ENCODE results near the gene DNAJB12. TPM values are rescaled to one million over a fixed set of nuclear protein-coding genes. Genes with fewer than 3 reads are reported as not detected.
A peak's percentile ranks its signal among the peaks of the same experiment; 100 is the strongest.

Gene DNAJB12
- total RNA-seq, 2 experiments from 2014 or later: 25.2 to 25.6 TPM

DNA sequence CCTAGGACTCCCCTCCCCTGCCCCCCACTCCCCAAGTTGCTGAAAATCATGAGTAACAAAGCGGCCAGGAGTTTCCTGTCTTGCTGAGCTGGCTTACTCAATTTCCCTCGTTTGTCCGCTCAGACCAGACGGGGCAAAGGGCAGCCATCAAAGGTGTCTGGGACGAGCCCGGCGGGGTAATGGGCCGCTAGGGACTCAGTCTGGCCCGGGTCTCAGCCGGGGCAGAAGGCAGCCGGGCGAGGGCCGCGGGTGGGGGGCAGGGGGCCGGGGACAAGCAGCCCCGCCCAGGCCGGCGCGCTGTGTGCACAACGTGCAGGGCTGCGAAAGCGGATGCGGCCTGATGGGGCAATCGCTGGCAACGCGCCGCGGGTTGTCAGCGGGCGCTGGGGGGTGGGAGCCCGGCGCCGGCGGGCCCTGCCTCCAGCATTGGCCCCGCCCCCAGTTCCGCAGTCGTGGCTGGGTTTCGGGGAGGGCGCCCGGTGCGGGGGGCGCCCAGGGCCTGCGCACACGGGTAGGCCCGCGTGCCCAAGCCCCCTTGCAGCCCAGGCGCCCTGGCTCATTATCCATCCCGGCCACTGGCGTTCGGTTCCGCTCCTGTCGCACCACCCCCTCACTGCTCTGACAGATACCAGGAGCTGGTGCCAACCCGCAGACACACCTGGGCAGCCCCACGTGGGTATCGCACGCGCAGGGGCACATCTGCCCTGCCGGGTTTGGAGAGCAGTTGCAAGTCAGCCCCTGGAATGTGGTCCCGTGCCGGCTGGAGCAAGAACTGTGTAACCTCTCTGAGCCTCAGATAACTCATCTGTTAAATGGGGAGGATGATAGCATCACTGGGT, 35.1 kb downstream of the DNAJB12 start:
- peak; percentile 92 for DNase-seq
- H3K9me3 Mint-ChIP-seq: no peaks in the 10 kb centered on the region

GRCh38 chr10:72318418-72319262, 36.1 kb downstream of the DNAJB12 start:
- no peak for DNase-seq
- Mint-ChIP-seq H3K27me3 (no peaks in the 10 kb centered on the region), H3K9me3 (no peaks in the 10 kb centered on the region), H3K4me3 (peak overlapping the region; percentile 80), H3K4me1 (peaks cover 73% of the 10 kb centered on the region), H3K36me3 (peaks cover 17% of the 10 kb centered on the region), H3K27ac (peak overlapping the region; percentile 93)

More for the DNA sequence above, 35.1 kb downstream of the DNAJB12 start:
- Mint-ChIP-seq H3K4me3 (peak overlapping the region; percentile 86), H3K4me1 (peaks cover 76% of the 10 kb centered on the region), H3K27me3 (no peaks in the 10 kb centered on the region), H3K36me3 (peaks cover 19% of the 10 kb centered on the region), H3K27ac (peak overlapping the region; percentile 100)

DNA sequence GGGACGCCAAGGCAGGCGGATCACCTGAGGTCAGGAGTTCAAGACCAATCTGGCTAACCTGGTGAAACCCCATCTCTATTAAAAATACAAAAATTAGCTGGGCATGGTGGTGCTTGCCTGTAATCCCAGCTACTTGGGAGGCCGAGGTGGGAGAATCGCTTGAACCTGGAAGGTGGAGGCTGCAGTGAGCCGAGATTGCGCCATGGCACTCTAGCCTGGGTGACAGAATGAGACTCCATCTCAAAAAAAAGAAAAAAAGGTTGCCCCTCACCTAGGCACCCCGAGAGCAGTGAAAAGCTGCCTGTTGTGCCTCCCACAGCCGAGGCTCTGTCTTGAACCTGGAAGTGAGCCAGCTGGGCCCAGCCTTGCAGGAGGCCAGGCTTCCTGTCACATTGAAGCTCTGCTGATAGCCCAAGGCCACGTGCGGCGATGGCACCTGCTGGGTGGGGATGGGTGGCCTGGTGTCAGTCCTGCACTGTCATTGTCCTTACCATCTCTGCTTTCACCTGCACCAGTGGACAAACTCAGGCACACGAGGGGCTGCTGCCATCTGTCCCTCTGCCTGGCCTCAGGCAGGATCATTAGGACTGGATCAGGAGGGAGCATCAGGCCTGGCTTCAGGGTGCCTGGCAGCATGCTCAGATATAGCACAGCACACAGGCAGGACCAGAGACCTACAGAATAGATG, 37.8 kb downstream of the DNAJB12 start:
- DNase-seq: peak; percentile 50
- Mint-ChIP-seq H3K36me3 (peaks cover 17% of the 10 kb centered on the region), H3K27ac (peak overlapping the region; percentile 90), H3K9me3 (no peaks in the 10 kb centered on the region), H3K27me3 (no peaks in the 10 kb centered on the region), H3K4me3 (peak overlapping the region; percentile 12), H3K4me1 (peaks cover 60% of the 10 kb centered on the region)

GRCh38 chr10:72316386-72316700, 38.4 kb downstream of the DNAJB12 start:
- H3K27me3 Mint-ChIP-seq: no peaks in the 10 kb centered on the region
- H3K9me3 Mint-ChIP-seq: no peaks in the 10 kb centered on the region
- peak overlapping the region; percentile 90 for H3K27ac Mint-ChIP-seq
- no peak overlapping the region for H3K4me3 Mint-ChIP-seq
- H3K36me3 Mint-ChIP-seq: peaks cover 17% of the 10 kb centered on the region
- DNase-seq: no peak
- peaks cover 58% of the 10 kb centered on the region for H3K4me1 Mint-ChIP-seq

- DNase-seq: no peak
- peaks cover 55% of the 10 kb centered on the region for H3K4me1 Mint-ChIP-seq
- no peak overlapping the region for H3K4me3 Mint-ChIP-seq
- H3K27me3 Mint-ChIP-seq: no peaks in the 10 kb centered on the region
- no peaks in the 10 kb centered on the region for H3K9me3 Mint-ChIP-seq
- H3K27ac Mint-ChIP-seq: peak overlapping the region; percentile 90
- H3K36me3 Mint-ChIP-seq: peaks cover 17% of the 10 kb centered on the region
These were observed 38.9 kb downstream of the DNAJB12 start for GRCh38 chr10:72315611-72316385.

- no peak overlapping the region for H3K4me3 Mint-ChIP-seq
- no peaks in the 10 kb centered on the region for H3K27me3 Mint-ChIP-seq
- H3K27ac Mint-ChIP-seq: no peak overlapping the region
- H3K36me3 Mint-ChIP-seq: peaks cover 15% of the 10 kb centered on the region
- no peak for DNase-seq
- peaks cover 56% of the 10 kb centered on the region for H3K4me1 Mint-ChIP-seq
- no peaks in the 10 kb centered on the region for H3K9me3 Mint-ChIP-seq
These were observed 39.7 kb downstream of the DNAJB12 start for GRCh38 chr10:72315054-72315453.

GRCh38 chr10:72314263-72314662, 40.5 kb downstream of the DNAJB12 start:
- Mint-ChIP-seq H3K36me3 (peaks cover 16% of the 10 kb centered on the region), H3K27me3 (no peaks in the 10 kb centered on the region), H3K4me3 (no peak overlapping the region), H3K9me3 (no peaks in the 10 kb centered on the region), H3K27ac (peak overlapping the region; percentile 60), H3K4me1 (peaks cover 63% of the 10 kb centered on the region)
- DNase-seq: no peak

DNA sequence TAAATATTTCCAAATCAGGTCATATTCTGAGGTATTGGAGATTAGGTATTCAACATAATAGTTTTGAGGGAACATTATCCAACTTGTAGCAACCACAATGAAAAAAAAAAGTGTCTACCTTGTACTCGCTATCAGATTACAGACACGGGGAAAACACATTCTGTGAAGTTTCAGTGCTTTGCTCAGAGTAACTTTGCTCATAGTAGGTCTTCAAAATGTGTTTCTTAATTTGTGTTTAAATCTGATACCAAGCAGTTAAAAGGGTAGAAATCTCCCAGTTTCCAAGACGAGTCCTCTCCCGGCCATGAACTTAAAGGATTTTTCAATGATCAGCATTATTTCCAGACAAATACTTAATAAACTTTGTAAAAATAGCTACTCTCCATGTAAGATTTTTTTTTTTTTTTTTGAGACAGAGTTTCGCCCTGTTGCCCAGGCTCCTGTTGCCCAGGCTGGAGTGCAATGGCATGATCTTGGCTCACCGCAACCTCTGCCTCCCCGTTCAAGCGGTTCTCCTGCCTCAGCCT, 41.8 kb downstream of the DNAJB12 start:
- H3K36me3 Mint-ChIP-seq: peaks cover 12% of the 10 kb centered on the region
- H3K27ac Mint-ChIP-seq: no peak overlapping the region
- H3K4me1 Mint-ChIP-seq: peaks cover 65% of the 10 kb centered on the region
- H3K27me3 Mint-ChIP-seq: no peaks in the 10 kb centered on the region
- H3K9me3 Mint-ChIP-seq: no peaks in the 10 kb centered on the region
- no peak overlapping the region for H3K4me3 Mint-ChIP-seq
- DNase-seq: no peak

DNA sequence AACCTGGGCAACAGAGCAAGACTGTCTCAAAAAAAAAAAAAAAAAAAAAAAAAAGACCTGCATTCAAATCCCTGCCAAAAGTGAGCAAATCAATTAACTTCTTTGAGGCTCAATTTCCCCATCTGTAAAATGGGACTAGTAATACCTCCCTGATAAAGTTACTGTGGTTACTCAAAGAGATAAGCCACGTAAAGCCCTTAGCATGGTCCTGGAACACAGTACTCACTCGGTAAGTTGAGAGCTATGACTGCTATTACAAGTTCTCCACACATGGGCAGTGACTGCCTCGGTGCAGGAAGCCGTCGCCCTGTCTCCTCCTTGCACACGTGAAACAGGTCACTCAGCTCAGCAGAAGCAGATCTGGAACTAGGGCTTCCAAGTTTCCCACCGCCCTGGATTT, 43.1 kb downstream of the DNAJB12 start:
- H3K4me1 Mint-ChIP-seq: peaks cover 65% of the 10 kb centered on the region
- no peak for DNase-seq
- H3K27me3 Mint-ChIP-seq: no peaks in the 10 kb centered on the region
- no peaks in the 10 kb centered on the region for H3K9me3 Mint-ChIP-seq
- no peak overlapping the region for H3K4me3 Mint-ChIP-seq
- no peak overlapping the region for H3K27ac Mint-ChIP-seq
- H3K36me3 Mint-ChIP-seq: peaks cover 9% of the 10 kb centered on the region

- DNase-seq: no peak
- Mint-ChIP-seq H3K4me3 (no peak overlapping the region), H3K27ac (peak overlapping the region; percentile 66), H3K36me3 (peaks cover 3% of the 10 kb centered on the region), H3K4me1 (peaks cover 60% of the 10 kb centered on the region), H3K9me3 (no peaks in the 10 kb centered on the region), H3K27me3 (no peaks in the 10 kb centered on the region)
These were observed 44.1 kb downstream of the DNAJB12 start for GRCh38 chr10:72310636-72311035.

- H3K27me3 Mint-ChIP-seq: no peaks in the 10 kb centered on the region
- peaks cover 2% of the 10 kb centered on the region for H3K36me3 Mint-ChIP-seq
- no peak overlapping the region for H3K4me3 Mint-ChIP-seq
- H3K4me1 Mint-ChIP-seq: peaks cover 60% of the 10 kb centered on the region
- peak overlapping the region; percentile 81 for H3K27ac Mint-ChIP-seq
- no peak for DNase-seq
- H3K9me3 Mint-ChIP-seq: no peaks in the 10 kb centered on the region
These were observed 44.5 kb downstream of the DNAJB12 start for GRCh38 chr10:72310241-72310633.

DNA sequence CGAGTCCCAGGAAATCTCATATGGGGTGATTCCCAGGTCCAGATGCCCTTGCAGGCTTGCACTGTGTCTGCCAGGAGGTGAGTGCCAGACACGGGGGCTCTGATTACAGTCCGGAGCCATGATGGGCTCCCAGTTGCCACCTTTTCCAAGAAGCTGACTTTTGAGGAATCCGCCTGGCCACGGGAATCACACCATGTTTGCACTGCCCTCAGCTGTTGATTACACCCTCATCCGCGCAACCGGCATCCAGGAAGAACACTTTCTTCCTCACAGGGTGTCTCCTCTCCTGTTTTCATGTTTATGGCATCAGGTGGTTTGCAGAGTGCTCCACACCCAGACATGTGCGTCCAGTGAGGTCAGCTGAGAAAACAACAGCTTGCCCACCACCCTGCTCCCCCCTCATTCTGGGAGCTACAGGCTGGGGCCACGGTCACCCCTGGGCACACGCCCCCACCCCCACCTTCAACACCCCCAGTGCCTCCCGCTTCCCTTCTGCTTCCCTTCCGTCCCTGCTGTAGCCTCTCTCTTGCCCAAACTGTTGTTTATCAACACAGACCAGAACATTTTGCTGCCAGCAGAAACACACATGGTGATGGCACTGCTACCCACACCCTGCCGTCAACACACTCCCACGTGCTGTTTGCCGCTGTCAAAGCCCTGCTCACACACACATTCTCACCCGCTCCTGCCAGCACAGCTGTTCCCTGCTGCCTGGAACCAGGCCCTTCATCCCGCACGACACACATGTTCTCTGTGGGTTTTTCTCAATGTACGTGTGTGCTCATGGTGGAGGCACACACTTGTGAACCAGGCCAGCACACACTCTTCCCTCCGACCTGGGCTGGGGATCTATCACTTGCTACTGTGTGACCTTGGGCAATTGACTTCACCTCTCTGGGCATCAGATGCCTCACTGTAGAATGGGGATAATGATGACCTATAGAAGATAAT, 45.2 kb downstream of the DNAJB12 start:
- H3K4me1 Mint-ChIP-seq: peaks cover 59% of the 10 kb centered on the region
- H3K36me3 Mint-ChIP-seq: peaks cover 2% of the 10 kb centered on the region
- DNase-seq: no peak
- no peaks in the 10 kb centered on the region for H3K27me3 Mint-ChIP-seq
- H3K27ac Mint-ChIP-seq: peak overlapping the region; percentile 85
- H3K4me3 Mint-ChIP-seq: no peak overlapping the region
- no peaks in the 10 kb centered on the region for H3K9me3 Mint-ChIP-seq

- Mint-ChIP-seq H3K36me3 (peaks cover 2% of the 10 kb centered on the region), H3K4me1 (peaks cover 63% of the 10 kb centered on the region), H3K27me3 (no peaks in the 10 kb centered on the region), H3K4me3 (no peak overlapping the region), H3K9me3 (no peaks in the 10 kb centered on the region), H3K27ac (peak overlapping the region; percentile 85)
- DNase-seq: peak; percentile 54
These were observed 46.3 kb downstream of the DNAJB12 start for GRCh38 chr10:72308320-72308987.

Measured in activated naive CD8-positive, alpha-beta T cell treated with anti-CD3 and anti-CD28 coated beads for 36 hours (primary cell).